ENCODE measurements around the gene TDRD7. TPM values are rescaled to one million over a fixed set of nuclear protein-coding genes. Genes with fewer than 3 reads are reported as not detected.
A peak's percentile ranks its signal among the peaks of the same experiment; 100 is the strongest.

Gene TDRD7
- polyA plus RNA-seq, 1 experiment: 8.2 TPM

GRCh38 chr9:97475059-97475458, 63.2 kb downstream of the TDRD7 start:
- H3K27ac ChIP-seq (ENCODE audit: low read depth, low read length): no peak overlapping the region
- peak; percentile 53 for DNase-seq (ENCODE audit: low read depth, low spot score)
- ChIA-PET POLR2A (no interaction called here), CTCF (interaction anchor here (1.0 to 15.9 kb wide), 3 partner anchors 123 to 619 kb away, joined by 3 to 704 read pairs (median 330); no protein-coding TSS in a partner anchor)
- TF ChIP-seq CTCF (IDR thresholded peaks at IDR 0.05; ENCODE audit: low read depth, low read length): no peak
- no peak overlapping the region for H3K4me3 ChIP-seq (ENCODE audit: low read depth, low read length)
- H3K27me3 ChIP-seq (ENCODE audit: control insufficient read depth, insufficient read depth, low read length): no peaks in the 10 kb centered on the region
- no peaks in the 10 kb centered on the region for H3K9me3 ChIP-seq (ENCODE audit: control insufficient read depth, insufficient read depth, low read length)

- CTCF ChIA-PET: interaction anchor here (0.7 to 3.5 kb wide), 4 partner anchors 9 to 120 kb away, joined by 3 to 30 read pairs (median 4); no protein-coding TSS in a partner anchor
- Histone ChIP-seq H3K9me3 (ENCODE audit: control insufficient read depth, insufficient read depth, low read length) (no peaks in the 10 kb centered on the region), H3K27me3 (ENCODE audit: control insufficient read depth, insufficient read depth, low read length) (no peaks in the 10 kb centered on the region), H3K4me3 (ENCODE audit: low read depth, low read length) (no peak overlapping the region), H3K27ac (ENCODE audit: low read depth, low read length) (no peak overlapping the region)
- DNase-seq (ENCODE audit: low read depth, low spot score): no peak
- POLR2A ChIA-PET: no interaction called here
- TF ChIP-seq CTCF (IDR thresholded peaks at IDR 0.05; ENCODE audit: low read depth, low read length): no peak
Measured at GRCh38 chr9:97478301-97478981, 66.5 kb downstream of the TDRD7 start.

- no peak overlapping the region for H3K4me3 ChIP-seq (ENCODE audit: low read depth, low read length)
- ChIA-PET CTCF (interaction anchor here (1.0 to 3.5 kb wide), 6 partner anchors 10 to 623 kb away, joined by 3 to 30 read pairs (median 4); no protein-coding TSS in a partner anchor), POLR2A (interaction anchor here (0.6 to 0.7 kb wide), 2 partner anchors 20 to 26 kb away, joined by 3 read pairs; no protein-coding TSS in a partner anchor)
- H3K27me3 ChIP-seq (ENCODE audit: control insufficient read depth, insufficient read depth, low read length): no peaks in the 10 kb centered on the region
- no peak for DNase-seq (ENCODE audit: low read depth, low spot score)
- no peak for TF ChIP-seq CTCF (IDR thresholded peaks at IDR 0.05; ENCODE audit: low read depth, low read length)
- no peak overlapping the region for H3K27ac ChIP-seq (ENCODE audit: low read depth, low read length)
- no peaks in the 10 kb centered on the region for H3K9me3 ChIP-seq (ENCODE audit: control insufficient read depth, insufficient read depth, low read length)
Measured at GRCh38 chr9:97479496-97480159, 67.7 kb downstream of the TDRD7 start.

GRCh38 chr9:97480174-97480573, 68.3 kb downstream of the TDRD7 start:
- no peak for TF ChIP-seq CTCF (IDR thresholded peaks at IDR 0.05; ENCODE audit: low read depth, low read length)
- DNase-seq (ENCODE audit: low read depth, low spot score): no peak
- CTCF ChIA-PET: interaction anchor here (1.0 to 3.5 kb wide), 5 partner anchors 11 to 623 kb away, joined by 3 to 30 read pairs (median 13); no protein-coding TSS in a partner anchor
- Histone ChIP-seq H3K27ac (ENCODE audit: low read depth, low read length) (no peak overlapping the region), H3K27me3 (ENCODE audit: control insufficient read depth, insufficient read depth, low read length) (no peaks in the 10 kb centered on the region), H3K9me3 (ENCODE audit: control insufficient read depth, insufficient read depth, low read length) (no peaks in the 10 kb centered on the region), H3K4me3 (ENCODE audit: low read depth, low read length) (no peak overlapping the region)
- POLR2A ChIA-PET: interaction anchor here (0.7 kb wide), 1 partner anchor 26 kb away, joined by 3 read pairs; no protein-coding TSS in a partner anchor

- Histone ChIP-seq H3K9me3 (ENCODE audit: control insufficient read depth, insufficient read depth, low read length) (no peaks in the 10 kb centered on the region), H3K27me3 (ENCODE audit: control insufficient read depth, insufficient read depth, low read length) (no peaks in the 10 kb centered on the region), H3K27ac (ENCODE audit: low read depth, low read length) (no peak overlapping the region), H3K4me3 (ENCODE audit: low read depth, low read length) (no peak overlapping the region)
- TF ChIP-seq CTCF (IDR thresholded peaks at IDR 0.05; ENCODE audit: low read depth, low read length): no peak
- ChIA-PET POLR2A (no interaction called here), CTCF (interaction anchor here (1.0 to 3.5 kb wide), 4 partner anchors 11 to 134 kb away, joined by 4 to 30 read pairs (median 15); no protein-coding TSS in a partner anchor)
- no peak for DNase-seq (ENCODE audit: low read depth, low spot score)
Measured at GRCh38 chr9:97480749-97481148, 68.9 kb downstream of the TDRD7 start.
